GM23338 (cell line): ENCODE measurements around the gene IQGAP2. TPM values are rescaled to one million over a fixed set of nuclear protein-coding genes. Genes with fewer than 3 reads are reported as not detected.

Experiments
- ATAC-seq: fragments of 200-7000 bp; cut with Tn5 transposase; 3 replicates; pipeline ENCODE4 v1.9.1; 2020
- DNase-seq: peaks from one replicate; pipeline ENCODE4 v3.0.0-alpha.2; 2015; ENCODE audit warnings: low spot score
- H2AFZ ChIP-seq: fragments of 200-600 bp; sonication (generic); 2 replicates; pipeline ENCODE4 v1.8.0; 2016; ENCODE audit warnings: antibody characterized with exemption, mild to moderate bottlenecking, moderate library complexity
- H3F3A ChIP-seq: fragments of 200-600 bp; sonication (generic); replicated peaks from 2 replicates; pipeline ENCODE4 v1.8.0; 2017; ENCODE audit warnings: antibody characterized with exemption, mixed run types, low read depth
- H3K27ac ChIP-seq: fragments of 200-600 bp; sonication (generic); 2 replicates; pipeline ENCODE4 v1.6.1; 2016; ENCODE audit warnings: low read depth
- H3K27me3 ChIP-seq: fragments of 200-600 bp; sonication (generic); 2 replicates; pipeline ENCODE4 v1.8.0; 2016; ENCODE audit warnings: mild to moderate bottlenecking, mixed run types, moderate library complexity; ENCODE audit not compliant: insufficient read depth
- H3K36me3 ChIP-seq: fragments of 200-600 bp; sonication (generic); 2 replicates; pipeline ENCODE4 v1.8.0; 2016; ENCODE audit warnings: mild to moderate bottlenecking; ENCODE audit not compliant: insufficient read depth
- H3K4me1 ChIP-seq: fragments of 200-600 bp; sonication (generic); 2 replicates; pipeline ENCODE4 v1.8.0; 2016; ENCODE audit warnings: mild to moderate bottlenecking, moderate library complexity; ENCODE audit not compliant: insufficient read depth
- H3K4me2 ChIP-seq: fragments of 200-600 bp; sonication (generic); 2 replicates; pipeline ENCODE4 v1.7.1; 2017; ENCODE audit warnings: mixed run types
- H3K4me3 ChIP-seq: fragments of 200-600 bp; sonication (generic); 2 replicates; pipeline ENCODE4 v1.6.1; 2016; ENCODE audit warnings: mixed run types
- H3K79me2 ChIP-seq: fragments of 200-600 bp; sonication (generic); replicated peaks from 2 replicates; pipeline ENCODE4 v1.8.0; 2017; ENCODE audit warnings: mild to moderate bottlenecking; ENCODE audit not compliant: insufficient read depth
- H3K9me2 ChIP-seq: fragments of 200-600 bp; sonication (generic); 2 replicates; pipeline ENCODE4 v1.8.0; 2017; ENCODE audit not compliant: insufficient read depth
- H4K20me1 ChIP-seq: fragments of 200-600 bp; sonication (generic); replicated peaks from 2 replicates; pipeline ENCODE4 v1.8.0; 2017; ENCODE audit warnings: mild to moderate bottlenecking; ENCODE audit not compliant: insufficient read depth
- H3K27ac Mint-ChIP-seq: 2 replicates; pipeline ENCODE4 v1.8.0; 2020; ENCODE audit warnings: inconsistent platforms, mild to moderate bottlenecking, moderate library complexity, mixed read lengths
- H3K27me3 Mint-ChIP-seq: 3 replicates; pipeline ENCODE4 v1.8.0; 2022; ENCODE audit warnings: low read depth, mild to moderate bottlenecking, moderate library complexity, mixed read lengths, inconsistent platforms; ENCODE audit not compliant: insufficient read depth, poor library complexity
- H3K36me3 Mint-ChIP-seq: 3 replicates; pipeline ENCODE4 v1.8.0; 2021; ENCODE audit warnings: low read depth, mild to moderate bottlenecking, inconsistent platforms, moderate library complexity, mixed read lengths
- H3K4me1 Mint-ChIP-seq: 3 replicates; pipeline ENCODE4 v1.8.0; 2020; ENCODE audit warnings: mild to moderate bottlenecking, inconsistent platforms, mixed read lengths
- H3K4me3 Mint-ChIP-seq: 3 replicates; pipeline ENCODE4 v1.8.0; 2021; ENCODE audit warnings: moderate library complexity, mild to moderate bottlenecking, inconsistent platforms, mixed read lengths
- H3K9me3 Mint-ChIP-seq: 3 replicates; pipeline ENCODE4 v1.8.0; 2020; ENCODE audit warnings: moderate library complexity, mild to moderate bottlenecking, inconsistent platforms, mixed read lengths
- CTCF ChIP-seq, 2 experiments: fragments of 200-600 bp in 1 of 2; sonication (generic) in 1 of 2; conservative IDR thresholded peaks; 2 replicates each; pipeline versions ENCODE4 v1.5.1 to v1.6.1; 2016 to 2017; ENCODE audit warnings: antibody characterized with exemption in 2 of 2, low read depth in 2 of 2, mild to moderate bottlenecking in 2 of 2, moderate library complexity in 1 of 2
- ETS1 ChIP-seq: IDR thresholded peaks from 2 replicates; pipeline ENCODE4 v1.6.1; 2016; ENCODE audit warnings: antibody characterized with exemption
- STAT1 ChIP-seq: IDR thresholded peaks from one replicate; pipeline ENCODE4 v1.6.1; 2016; ENCODE audit warnings: antibody characterized with exemption; ENCODE audit not compliant: unreplicated experiment
- ZNF114 ChIP-seq: fragments of 250-450 bp; sonication (Bioruptor Pico); IDR thresholded peaks from 2 replicates; pipeline ENCODE4 v1.5.0; 2020; ENCODE audit warnings: mild to moderate bottlenecking, moderate library complexity
- ZNF462 ChIP-seq: fragments of 250-450 bp; sonication (Bioruptor Pico); IDR thresholded peaks from 2 replicates; pipeline ENCODE4 v1.5.0; 2020; ENCODE audit warnings: mild to moderate bottlenecking, moderate library complexity
- polyA plus RNA-seq: library from polyadenylated mRNA; unstranded; fragments of >200 nt; fragmentation: Nextera tagmentation; extraction: Ambion mirVana; gene quantifications from 2 replicates; pipeline ENCODE4 v1.2.1, GENCODE V29; 2016
- total RNA-seq: library from RNA; depleted of rRNA; stranded (reverse); fragments of >200 nt; shearing (Covaris generic); gene quantifications from 2 replicates; pipeline ENCODE4 v1.2.3, GENCODE V29; 2014

Gene IQGAP2
- total and polyA plus RNA-seq, 2 experiments from 2014 or later = 60.0 to 86.5 TPM

GRCh38 chr5:76462097-76462667, 59.1 kb downstream of the IQGAP2 start:
- Histone ChIP-seq H3K27me3 (no peaks in the 10 kb centered on the region), H4K20me1 (no peaks in the 10 kb centered on the region; the same call in 1 of the 2 replicates), H3K79me2 (peaks cover 19% of the 10 kb centered on the region), H2AFZ (no peak overlapping the region), H3K4me2 (no peak overlapping the region), H3F3A (no peaks in the 10 kb centered on the region), H3K4me3 (no peak overlapping the region), H3K9me2 (no peaks in the 10 kb centered on the region), H3K27ac (no peak overlapping the region), H3K4me1 (peaks cover 12% of the 10 kb centered on the region), H3K36me3 (no peaks in the 10 kb centered on the region)
- Mint-ChIP-seq H3K4me3 (no peak overlapping the region), H3K9me3 (no peaks in the 10 kb centered on the region), H3K4me1 (peaks cover 12% of the 10 kb centered on the region), H3K27ac (no peak overlapping the region), H3K27me3 (no peaks in the 10 kb centered on the region), H3K36me3 (peaks cover 13% of the 10 kb centered on the region; the same call in 1 of the 3 replicates)
- no peak for ATAC-seq
- TF ChIP-seq STAT1 (no peak), ETS1 (no peak), ZNF462 (CRISPR knock-in tag) (no peak), ZNF114 (CRISPR knock-in tag) (no peak)
- no peak for DNase-seq

GRCh38 chr5:76467216-76467615, 64.1 kb downstream of the IQGAP2 start:
- Histone ChIP-seq H3K79me2 (no peaks in the 10 kb centered on the region; the same call in 1 of the 2 replicates), H2AFZ (no peak overlapping the region), H3K27ac (no peak overlapping the region), H3K27me3 (no peaks in the 10 kb centered on the region), H3K4me3 (no peak overlapping the region), H3K36me3 (no peaks in the 10 kb centered on the region), H3K4me2 (no peak overlapping the region), H4K20me1 (no peaks in the 10 kb centered on the region), H3F3A (no peaks in the 10 kb centered on the region), H3K9me2 (no peaks in the 10 kb centered on the region), H3K4me1 (no peaks in the 10 kb centered on the region)
- ATAC-seq = no peak
- Mint-ChIP-seq H3K27me3 (no peaks in the 10 kb centered on the region), H3K9me3 (peaks cover 17% of the 10 kb centered on the region), H3K4me3 (no peak overlapping the region), H3K36me3 (peaks cover 23% of the 10 kb centered on the region), H3K27ac (no peak overlapping the region), H3K4me1 (no peaks in the 10 kb centered on the region; the same call in 2 of the 3 replicates)
- TF ChIP-seq CTCF (conservative IDR thresholded peaks at IDR 0.05; ENCODE audit: low read depth in 2 of 2) = no peak
- TF ChIP-seq ETS1 = no peak
- no peak for DNase-seq
